ENCODE results near the gene C15orf40.
A peak's percentile ranks its signal among the peaks of the same experiment; 100 is the strongest.

The C15orf40 gene

GRCh38 chr15:82985688-82986441 is 25.6 kb downstream of the C15orf40 start, which contains the start of gene RAMAC:
TSS of gene RAMAC (plus strand) at chr15:82986210. CDS start at chr15:82989019, 2,809 bp downstream.
- no peak within 1 kb of the TSS for H3K4me3 ChIP-seq (IDR thresholded peaks at IDR 0.05; ENCODE audit: insufficient read depth, low read depth, low read length)
- H2AFZ ChIP-seq (ENCODE audit: low read depth) = peak within 1 kb of the TSS; percentile 80
- peak within 1 kb of the TSS; percentile 47; the same call in 1 of the 2 replicates for H3K9ac ChIP-seq
- no peak for TF ChIP-seq CTCF (conservative IDR thresholded peaks at IDR 0.05; ENCODE audit: low read depth, low read length)
- H3K27me3 ChIP-seq (ENCODE audit: insufficient read depth, low read depth) = no peaks in the 10 kb centered on the region
- H4K20me1 ChIP-seq (ENCODE audit: insufficient read depth) = no peaks in the 10 kb centered on the region
- peaks cover 15% of the 10 kb centered on the region for H3K4me1 ChIP-seq (ENCODE audit: low read depth, poor library complexity, severe bottlenecking)
- H3K79me2 ChIP-seq (ENCODE audit: insufficient read depth, low read depth) = peaks cover 12% of the 10 kb centered on the region; the same call in 1 of the 2 replicates
- peak within 1 kb of the TSS; percentile 94 for H3K4me2 ChIP-seq
- H3K36me3 ChIP-seq (ENCODE audit: insufficient read depth) = peaks cover 3% of the 10 kb centered on the region; the same call in 1 of the 2 replicates
- H3K27ac ChIP-seq = peak within 1 kb of the TSS; percentile 32; the same call in 1 of the 2 replicates

GRCh38 chr15:82980981-82981380 is 30.5 kb downstream of the C15orf40 start:
- H3K4me2 ChIP-seq = no peak overlapping the region
- H3K27ac ChIP-seq = no peak overlapping the region

GRCh38 chr15:82979726-82980125 is 31.7 kb downstream of the C15orf40 start:
- Histone ChIP-seq H3K9ac (no peak overlapping the region), H3K4me2 (no peak overlapping the region), H3K36me3 (ENCODE audit: insufficient read depth) (no peaks in the 10 kb centered on the region), H3K4me3 (IDR thresholded peaks at IDR 0.05; ENCODE audit: insufficient read depth, low read depth, low read length) (no peak overlapping the region), H3K27ac (no peak overlapping the region), H3K79me2 (ENCODE audit: insufficient read depth, low read depth) (no peaks in the 10 kb centered on the region), H2AFZ (ENCODE audit: low read depth) (no peak overlapping the region), H3K27me3 (ENCODE audit: insufficient read depth, low read depth) (no peaks in the 10 kb centered on the region), H4K20me1 (ENCODE audit: insufficient read depth) (no peaks in the 10 kb centered on the region), H3K4me1 (ENCODE audit: low read depth, poor library complexity, severe bottlenecking) (no peaks in the 10 kb centered on the region)
- TF ChIP-seq CTCF (conservative IDR thresholded peaks at IDR 0.05; ENCODE audit: low read depth, low read length) = no peak

More at GRCh38 chr15:82980981-82981380, 30.5 kb downstream of the C15orf40 start:
- H3K9ac ChIP-seq = no peak overlapping the region
- no peaks in the 10 kb centered on the region for H4K20me1 ChIP-seq (ENCODE audit: insufficient read depth)
- H2AFZ ChIP-seq (ENCODE audit: low read depth) = no peak overlapping the region
- peaks cover 6% of the 10 kb centered on the region for H3K4me1 ChIP-seq (ENCODE audit: low read depth, poor library complexity, severe bottlenecking)
- no peaks in the 10 kb centered on the region for H3K36me3 ChIP-seq (ENCODE audit: insufficient read depth)
- no peak for TF ChIP-seq CTCF (conservative IDR thresholded peaks at IDR 0.05; ENCODE audit: low read depth, low read length)
- H3K79me2 ChIP-seq (ENCODE audit: insufficient read depth, low read depth) = no peaks in the 10 kb centered on the region
- H3K27me3 ChIP-seq (ENCODE audit: insufficient read depth, low read depth) = no peaks in the 10 kb centered on the region
- H3K4me3 ChIP-seq (IDR thresholded peaks at IDR 0.05; ENCODE audit: insufficient read depth, low read depth, low read length) = no peak overlapping the region

GRCh38 chr15:82978438-82978837 is 33.0 kb downstream of the C15orf40 start:
- H4K20me1 ChIP-seq (ENCODE audit: insufficient read depth) = no peaks in the 10 kb centered on the region
- H2AFZ ChIP-seq (ENCODE audit: low read depth) = no peak overlapping the region
- peaks cover 5% of the 10 kb centered on the region for H3K4me1 ChIP-seq (ENCODE audit: low read depth, poor library complexity, severe bottlenecking)
- no peak for TF ChIP-seq CTCF (conservative IDR thresholded peaks at IDR 0.05; ENCODE audit: low read depth, low read length)
- H3K27me3 ChIP-seq (ENCODE audit: insufficient read depth, low read depth) = no peaks in the 10 kb centered on the region
- H3K27ac ChIP-seq = no peak overlapping the region
- H3K79me2 ChIP-seq (ENCODE audit: insufficient read depth, low read depth) = no peaks in the 10 kb centered on the region
- no peak overlapping the region for H3K4me2 ChIP-seq
- no peak overlapping the region for H3K4me3 ChIP-seq (IDR thresholded peaks at IDR 0.05; ENCODE audit: insufficient read depth, low read depth, low read length)
- no peaks in the 10 kb centered on the region for H3K36me3 ChIP-seq (ENCODE audit: insufficient read depth)
- no peak overlapping the region for H3K9ac ChIP-seq
